HG03045 (cell line): ENCODE measurements around the gene DNAH6.
"Not testable (repeated sequence)": the region's sequence is repeated elsewhere in the genome, so short reads cannot be mapped to it uniquely, and the experiment has no call there.

Experiments used
- ATAC-seq: cut with Tn5 transposase; IDR thresholded peaks from one replicate; pipeline ENCODE4 v1.9.1; 2021; ENCODE audit warnings: mild to moderate bottlenecking, moderate library complexity; ENCODE audit not compliant: unreplicated experiment

DNAH6 gene

GRCh38 chr2:84516234-84516986 lies at the start of gene DNAH6:
Gene DNAH6 (plus strand): TSS chr2:84516498. CDS start chr2:84517827, 1,329 bp downstream.
- ATAC-seq, result peak; percentile 99

- no peak for ATAC-seq
Observed at GRCh38 chr2:84467389-84467788, 48.9 kb upstream of the DNAH6 start.

- ATAC-seq, result not testable (repeated sequence)
Observed at GRCh38 chr2:84472423-84472822, 43.9 kb upstream of the DNAH6 start.

- ATAC-seq, result no peak
Observed at GRCh38 chr2:84472856-84473565, 43.3 kb upstream of the DNAH6 start.

- no peak for ATAC-seq
Observed at GRCh38 chr2:84474176-84474575, 42.1 kb upstream of the DNAH6 start.

- no peak for ATAC-seq
Observed at GRCh38 chr2:84477886-84478285, 38.4 kb upstream of the DNAH6 start.

GRCh38 chr2:84478867-84479266 lies 37.4 kb upstream of the DNAH6 start:
- ATAC-seq, result no peak

- ATAC-seq, result no peak
Observed at GRCh38 chr2:84481702-84482101, 34.6 kb upstream of the DNAH6 start.

- ATAC-seq, result no peak
Observed at GRCh38 chr2:84482603-84483002, 33.7 kb upstream of the DNAH6 start.

- ATAC-seq, result no peak
Observed at GRCh38 chr2:84483320-84483719, 33.0 kb upstream of the DNAH6 start.

GRCh38 chr2:84486441-84487115 lies 29.7 kb upstream of the DNAH6 start:
- no peak for ATAC-seq

GRCh38 chr2:84487298-84487996 lies 28.9 kb upstream of the DNAH6 start:
- ATAC-seq, result no peak

GRCh38 chr2:84491256-84491655 lies 25.0 kb upstream of the DNAH6 start:
- ATAC-seq, result no peak

GRCh38 chr2:84491741-84492140 lies 24.6 kb upstream of the DNAH6 start:
- no peak for ATAC-seq

GRCh38 chr2:84492571-84492970 lies 23.7 kb upstream of the DNAH6 start:
- ATAC-seq, result no peak

- ATAC-seq, result no peak
Observed at GRCh38 chr2:84493514-84493913, 22.8 kb upstream of the DNAH6 start.

GRCh38 chr2:84494070-84494469 lies 22.2 kb upstream of the DNAH6 start:
- ATAC-seq, result no peak

- ATAC-seq, result no peak
Observed at GRCh38 chr2:84495539-84496146, 20.7 kb upstream of the DNAH6 start.

GRCh38 chr2:84496386-84496785 lies 19.9 kb upstream of the DNAH6 start:
- no peak for ATAC-seq

- ATAC-seq, result no peak
Observed at GRCh38 chr2:84497285-84497684, 19.0 kb upstream of the DNAH6 start.
